B cell (primary cell): ENCODE measurements around the gene C19orf44. TPM values are rescaled to one million over a fixed set of nuclear protein-coding genes. Genes with fewer than 3 reads are reported as not detected.

Source experiments
- ATAC-seq: fragments of 200-7000 bp; cut with Tn5 transposase; one replicate; pipeline ENCODE4 v1.10.0; 2021; ENCODE audit warnings: low read depth, mild to moderate bottlenecking, moderate number of reproducible peaks, moderate library complexity
- CTCF ChIA-PET: fragments of 350-600 bp; sonication (Branson Sonifier 250); formaldehyde crosslinking; loops from one replicate; lab custom pipeline; 2021; ENCODE audit warnings: antibody characterized with exemption, inconsistent platforms; lab: Charles Lee
- POLR2A ChIA-PET: fragments of 350-600 bp; sonication (Branson Sonifier 250); formaldehyde crosslinking; loops from one replicate; lab custom pipeline; 2021; ENCODE audit warnings: antibody characterized with exemption; lab: Charles Lee
- DNase-seq: peaks from one replicate; pipeline ENCODE4 v3.0.0; 2013
- H2AFZ ChIP-seq: 2 replicates; pipeline ENCODE4 v1.6.1; 2012; ENCODE audit warnings: mild to moderate bottlenecking, low read depth, low read length; ENCODE audit not compliant: insufficient read depth, poor library complexity, severe bottlenecking
- H3K27ac ChIP-seq, 2 donors: 1 replicate in 1 of 2; 2 replicates in 1 of 2; pipeline ENCODE4 v1.5.1; 2012 to 2013; ENCODE audit warnings: low read length in 2 of 2, mild to moderate bottlenecking in 2 of 2, moderate library complexity in 1 of 2
- H3K27me3 ChIP-seq, 4 experiments: fragments of 200-600 bp in 1 of 4; sonication (generic) in 1 of 4; replicated peaks in 1 of 4; 1 replicate in 2 of 4; 2 replicates in 2 of 4; pipeline versions ENCODE4 v1.6.1 to v1.7.0; 2013 to 2016; ENCODE audit warnings: low read length in 3 of 4, mild to moderate bottlenecking in 2 of 4, mixed read lengths in 1 of 4, moderate library complexity in 1 of 4; ENCODE audit not compliant: insufficient read depth in 4 of 4, control insufficient read depth in 3 of 4; ENCODE audit errors: control extremely low read depth in 1 of 4
- H3K36me3 ChIP-seq, 2 experiments: replicated peaks in 1 of 2; 1 replicate in 1 of 2; 2 replicates in 1 of 2; pipeline versions ENCODE4 v1.6.1 to v1.7.1; 2013; ENCODE audit warnings: low read length in 1 of 2; ENCODE audit not compliant: insufficient read depth in 2 of 2, control insufficient read depth in 1 of 2; ENCODE audit errors: control extremely low read depth in 1 of 2, extremely low read depth in 1 of 2
- H3K4me1 ChIP-seq, 2 donors: fragments of 200-600 bp in 1 of 2; sonication (generic) in 1 of 2; 1 replicate in 1 of 2; 2 replicates in 1 of 2; pipeline versions ENCODE4 v1.5.1 to v1.6.1; 2013 to 2017; ENCODE audit warnings: low read length in 2 of 2; ENCODE audit not compliant: control insufficient read depth in 2 of 2, insufficient read depth in 2 of 2
- H3K4me2 ChIP-seq: replicated peaks from 2 replicates; pipeline ENCODE3; 2012; ENCODE audit warnings: mild to moderate bottlenecking, low read depth, low read length; ENCODE audit not compliant: poor library complexity, severe bottlenecking
- H3K4me3 ChIP-seq, 5 experiments: fragments of 200-600 bp in 1 of 5; sonication (generic) in 1 of 5; 1 replicate in 3 of 5; 2 replicates in 2 of 5; pipeline versions ENCODE4 v1.5.1 to v1.7.0; 2011 to 2016; ENCODE audit warnings: low read length in 4 of 5, mild to moderate bottlenecking in 4 of 5, low read depth in 2 of 5, control low read depth in 1 of 5, moderate library complexity in 1 of 5; ENCODE audit not compliant: insufficient read depth in 1 of 5; ENCODE audit errors: control extremely low read depth in 1 of 5, extremely low read depth in 1 of 5
- H3K79me2 ChIP-seq: fragments of 200-600 bp; sonication (generic); one replicate; pipeline ENCODE4 v1.6.0; 2016; ENCODE audit warnings: low read length; ENCODE audit not compliant: control insufficient read depth, insufficient read depth
- H3K9ac ChIP-seq: fragments of 200-600 bp; sonication (generic); 2 replicates; pipeline ENCODE4 v1.6.1; 2017; ENCODE audit warnings: mild to moderate bottlenecking, low read length, moderate library complexity
- H3K9me3 ChIP-seq, 3 donors: one replicate each; pipeline versions ENCODE4 v1.6.1 to v1.7.1; 2013; ENCODE audit warnings: low read length in 2 of 3; ENCODE audit not compliant: control insufficient read depth in 2 of 3, insufficient read depth in 1 of 3; ENCODE audit errors: control extremely low read depth in 1 of 3
- H4K20me1 ChIP-seq: 2 replicates; pipeline ENCODE4 v1.6.0; 2012; ENCODE audit warnings: mild to moderate bottlenecking, low read length; ENCODE audit not compliant: insufficient read depth, control insufficient read depth, poor library complexity, severe bottlenecking
- H3K27ac Mint-ChIP-seq: one replicate; pipeline ENCODE4 v1.8.0; 2021; ENCODE audit warnings: mixed read lengths
- H3K27me3 Mint-ChIP-seq: one replicate; pipeline ENCODE4 v1.8.0; 2021; ENCODE audit warnings: mixed read lengths
- H3K4me1 Mint-ChIP-seq: one replicate; pipeline ENCODE4 v1.8.0; 2021; ENCODE audit warnings: mixed read lengths
- H3K4me3 Mint-ChIP-seq: one replicate; pipeline ENCODE4 v1.8.0; 2021; ENCODE audit warnings: mixed read lengths
- H3K9me3 Mint-ChIP-seq: one replicate; pipeline ENCODE4 v1.8.0; 2022; ENCODE audit warnings: mixed read lengths; ENCODE audit not compliant: insufficient read depth
- EZH2 ChIP-seq: IDR thresholded peaks from 2 replicates; pipeline ENCODE4 v1.6.1; 2012; ENCODE audit warnings: borderline replicate concordance, low read depth, mild to moderate bottlenecking, moderate library complexity, low read length; ENCODE audit not compliant: insufficient read depth, poor library complexity, severe bottlenecking
- WGBS: methylation state at CpG from one replicate; pipeline ENCODE4 v1.1.5; 2013; ENCODE audit warnings: missing lambda C conversion rate; ENCODE audit not compliant: insufficient coverage; 5-methylcytosine and 5-hydroxymethylcytosine counted together
- intact Hi-C: fragments of 100-400 bp; cut with micrococcal nuclease; formaldehyde crosslinking; loops from one replicate; pipeline ENCODE4 v1.10.0; 2022
- polyA plus RNA-seq: library from polyadenylated mRNA; depleted of rRNA; stranded (reverse); fragments of >200 nt; gene quantifications from 2 replicates; pipeline ENCODE4 v1.2.3, GENCODE V29; 2012
- total RNA-seq, 2 donors: library from RNA; stranded (reverse); fragments of 120-200 nt in 1 of 2; gene quantifications; 1 replicate in 1 of 2; 2 replicates in 1 of 2; pipeline versions ENCODE4 v1.2.3 to v1.2.4, GENCODE V29; 2013 to 2022
- TF ChIP-seq, protein P1 (sequence below): fragments of 200-600 bp; IDR thresholded peaks from one replicate; pipeline ENCODE4 v1.8.0; 2022; ENCODE audit warnings: antibody characterized with exemption, mild to moderate bottlenecking

Gene C19orf44
- total and polyA plus RNA-seq, 2 donors (not counting 1 experiment from before 2014, with no cell fraction given) = 4.9 to 8.4 TPM

GRCh38 chr19:16516923-16517610, 20.9 kb downstream of the C19orf44 start:
- POLR2A ChIA-PET = interaction anchor here (0.6 kb wide), 1 partner anchor 303 kb away, joined by 5 read pairs; no protein-coding TSS in a partner anchor
- intact Hi-C loops = no loop called here
- Mint-ChIP-seq H3K9me3 (no peaks in the 10 kb centered on the region), H3K4me1 (no peaks in the 10 kb centered on the region), H3K4me3 (no peak overlapping the region), H3K27me3 (no peaks in the 10 kb centered on the region), H3K27ac (peak overlapping the region; percentile 29)
- no peaks in the 10 kb centered on the region for H3K4me1 ChIP-seq
- no peak for DNase-seq
- WGBS = 71% methylated on average over 9 of the region's 14 CpGs
- H3K4me3 ChIP-seq = no peak overlapping the region
- H4K20me1 ChIP-seq = no peaks in the 10 kb centered on the region
- H3K9me3 ChIP-seq = no peaks in the 10 kb centered on the region
- CTCF ChIA-PET = interaction anchor here (1.1 kb wide), 1 partner anchor 18 kb away, joined by 3 read pairs; no protein-coding TSS in a partner anchor
- H3K4me2 ChIP-seq = no peak overlapping the region
- H2AFZ ChIP-seq = no peak overlapping the region
- no peak for ATAC-seq
- no peaks in the 10 kb centered on the region for H3K27me3 ChIP-seq
- no peak overlapping the region for H3K27ac ChIP-seq
- H3K9ac ChIP-seq = no peak overlapping the region
- H3K36me3 ChIP-seq = peaks cover 2 to 44% of the 10 kb centered on the region in 2 experiments
- H3K79me2 ChIP-seq = no peaks in the 10 kb centered on the region
- no peak for TF ChIP-seq EZH2
- TF ChIP-seq, protein P1, sequence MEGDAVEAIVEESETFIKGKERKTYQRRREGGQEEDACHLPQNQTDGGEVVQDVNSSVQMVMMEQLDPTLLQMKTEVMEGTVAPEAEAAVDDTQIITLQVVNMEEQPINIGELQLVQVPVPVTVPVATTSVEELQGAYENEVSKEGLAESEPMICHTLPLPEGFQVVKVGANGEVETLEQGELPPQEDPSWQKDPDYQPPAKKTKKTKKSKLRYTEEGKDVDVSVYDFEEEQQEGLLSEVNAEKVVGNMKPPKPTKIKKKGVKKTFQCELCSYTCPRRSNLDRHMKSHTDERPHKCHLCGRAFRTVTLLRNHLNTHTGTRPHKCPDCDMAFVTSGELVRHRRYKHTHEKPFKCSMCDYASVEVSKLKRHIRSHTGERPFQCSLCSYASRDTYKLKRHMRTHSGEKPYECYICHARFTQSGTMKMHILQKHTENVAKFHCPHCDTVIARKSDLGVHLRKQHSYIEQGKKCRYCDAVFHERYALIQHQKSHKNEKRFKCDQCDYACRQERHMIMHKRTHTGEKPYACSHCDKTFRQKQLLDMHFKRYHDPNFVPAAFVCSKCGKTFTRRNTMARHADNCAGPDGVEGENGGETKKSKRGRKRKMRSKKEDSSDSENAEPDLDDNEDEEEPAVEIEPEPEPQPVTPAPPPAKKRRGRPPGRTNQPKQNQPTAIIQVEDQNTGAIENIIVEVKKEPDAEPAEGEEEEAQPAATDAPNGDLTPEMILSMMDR = no peak

DNA sequence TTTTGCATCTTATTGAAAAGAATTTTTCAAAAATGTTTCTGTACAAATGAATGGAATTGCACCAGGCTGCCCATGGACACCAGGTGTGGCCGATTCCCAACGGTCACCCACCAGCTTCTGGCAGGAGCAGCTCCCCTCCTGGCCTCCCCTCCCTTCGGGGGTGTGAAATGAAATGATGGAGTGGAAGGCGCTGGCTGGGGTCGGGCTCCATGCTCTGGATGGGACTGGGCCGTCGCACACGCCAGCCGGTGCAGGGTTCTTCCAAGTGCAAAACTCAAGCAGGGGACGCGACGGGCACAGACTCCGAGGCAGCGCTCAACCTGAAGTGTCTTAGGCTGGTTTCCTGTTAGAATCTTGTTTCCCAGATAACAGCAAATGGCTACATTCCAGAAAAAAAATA, 21.9 kb downstream of the C19orf44 start:
- H3K79me2 ChIP-seq = no peaks in the 10 kb centered on the region
- H3K9me3 Mint-ChIP-seq = no peaks in the 10 kb centered on the region
- no peaks in the 10 kb centered on the region for H3K9me3 ChIP-seq
- H3K4me2 ChIP-seq = no peak overlapping the region
- POLR2A ChIA-PET = interaction anchor here (0.6 kb wide), 1 partner anchor 53 kb away, joined by 3 read pairs; no protein-coding TSS in a partner anchor
- no peak for ATAC-seq
- intact Hi-C loops = no loop called here
- no peak overlapping the region for H3K4me3 ChIP-seq
- H3K27ac ChIP-seq = no peak overlapping the region
- TF ChIP-seq, protein P1 = no peak
- TF ChIP-seq EZH2 = no peak
- H3K27me3 Mint-ChIP-seq = no peaks in the 10 kb centered on the region
- no peaks in the 10 kb centered on the region for H3K4me1 ChIP-seq
- H2AFZ ChIP-seq = no peak overlapping the region
- no peak for DNase-seq
- no peak overlapping the region for H3K27ac Mint-ChIP-seq
- H4K20me1 ChIP-seq = no peaks in the 10 kb centered on the region
- 98% methylated on average over 12 of the region's 14 CpGs for WGBS
- peaks cover 2 to 52% of the 10 kb centered on the region in 2 experiments for H3K36me3 ChIP-seq
- CTCF ChIA-PET = no interaction called here
- H3K9ac ChIP-seq = no peak overlapping the region
- H3K4me3 Mint-ChIP-seq = no peak overlapping the region
- H3K4me1 Mint-ChIP-seq = no peaks in the 10 kb centered on the region
- H3K27me3 ChIP-seq = no peaks in the 10 kb centered on the region
